GM19351 (cell line): ENCODE data around the gene LTC4S.
"Not testable (repeated sequence)": the region's sequence is repeated elsewhere in the genome, so short reads cannot be mapped to it uniquely, and the experiment has no call there.

Experiments used
- ATAC-seq: cut with Tn5 transposase; IDR thresholded peaks from one replicate; pipeline ENCODE4 v1.9.1; 2021; ENCODE audit warnings: mild to moderate bottlenecking, moderate library complexity; ENCODE audit not compliant: unreplicated experiment

Gene LTC4S

GRCh38 chr5:179793468-179794139, at the start of gene LTC4S:
Gene LTC4S, plus strand, starts transcription at chr5:179793986. Its CDS starts 95 bp downstream, at chr5:179794081.
- no peak for ATAC-seq

GRCh38 chr5:179744106-179744505, 49.7 kb upstream of the LTC4S start:
- ATAC-seq: not testable (repeated sequence)

- ATAC-seq: no peak
Measured at GRCh38 chr5:179746872-179747271, 46.9 kb upstream of the LTC4S start.

GRCh38 chr5:179747811-179748210, 46.0 kb upstream of the LTC4S start:
- ATAC-seq: no peak

- no peak for ATAC-seq
Measured at GRCh38 chr5:179749857-179750508, 43.8 kb upstream of the LTC4S start.

- ATAC-seq: no peak
Measured at GRCh38 chr5:179753971-179754370, 39.8 kb upstream of the LTC4S start.

- ATAC-seq: no peak
Measured at GRCh38 chr5:179755022-179755421, 38.8 kb upstream of the LTC4S start.

- no peak for ATAC-seq
Measured at GRCh38 chr5:179758955-179759354, 34.8 kb upstream of the LTC4S start.

- ATAC-seq: peak; percentile 71
Measured at GRCh38 chr5:179759581-179760551, 33.9 kb upstream of the LTC4S start.

- ATAC-seq: peak; percentile 32
Measured at GRCh38 chr5:179762079-179762780, 31.6 kb upstream of the LTC4S start.

GRCh38 chr5:179762781-179763176, 31.0 kb upstream of the LTC4S start:
- no peak for ATAC-seq

GRCh38 chr5:179763215-179763945, 30.4 kb upstream of the LTC4S start:
- peak; percentile 49 for ATAC-seq

GRCh38 chr5:179764056-179764455, 29.7 kb upstream of the LTC4S start:
- ATAC-seq: no peak

- no peak for ATAC-seq
Measured at GRCh38 chr5:179765400-179765799, 28.4 kb upstream of the LTC4S start.

- no peak for ATAC-seq
Measured at GRCh38 chr5:179766021-179766725, 27.6 kb upstream of the LTC4S start.

- no peak for ATAC-seq
Measured at GRCh38 chr5:179766726-179767455, 26.9 kb upstream of the LTC4S start.

GRCh38 chr5:179767496-179768100, 26.2 kb upstream of the LTC4S start:
- ATAC-seq: no peak

- no peak for ATAC-seq
Measured at GRCh38 chr5:179768326-179769085, 25.3 kb upstream of the LTC4S start.
